GM18526 (cell line): ENCODE measurements around the gene ATP8A1.

ENCODE experiments used
- POLR2A ChIP-seq: IDR thresholded peaks from 3 replicates; pipeline ENCODE4 v1.6.1; 2011; ENCODE audit not compliant: insufficient read length; ENCODE audit errors: extremely low read depth

The ATP8A1 gene

DNA sequence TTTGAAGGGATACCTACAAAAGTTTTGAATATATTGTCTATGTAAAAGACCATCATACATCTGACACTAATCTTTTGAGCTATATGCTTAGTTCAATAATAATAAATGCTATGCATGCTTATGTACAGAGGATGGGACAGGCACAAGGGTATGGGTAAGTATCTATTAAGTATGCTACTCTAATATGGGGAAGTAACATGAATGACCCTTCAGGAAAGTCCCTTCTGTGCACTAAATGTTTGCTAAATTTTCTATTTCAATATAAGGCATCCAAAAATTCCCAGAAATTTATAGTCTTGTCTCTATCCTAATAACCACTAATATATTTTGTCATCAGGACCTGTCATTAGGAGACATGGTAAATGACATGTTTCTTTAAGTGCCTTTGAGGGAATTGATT lies 19.0 kb downstream of the ATP8A1 start:
- TF ChIP-seq POLR2A, result no peak

DNA sequence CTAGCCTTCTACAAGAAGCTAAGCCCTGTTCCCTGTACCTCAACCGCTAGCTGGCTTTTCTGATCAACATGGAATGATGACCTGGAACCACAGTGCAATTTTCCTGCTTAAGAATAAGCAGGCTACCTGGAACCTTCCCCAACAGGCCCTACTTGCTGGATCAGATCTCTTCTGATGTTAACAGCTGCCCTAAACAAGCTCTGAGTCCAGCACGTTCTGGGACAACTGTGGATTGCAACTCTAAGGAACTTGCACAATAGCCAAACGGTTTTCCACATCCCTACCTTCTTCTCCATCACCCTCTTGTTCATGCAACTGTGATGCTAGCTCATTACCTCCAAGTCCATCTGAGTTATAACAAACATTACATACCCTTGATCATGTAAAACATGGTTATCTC lies 19.8 kb downstream of the ATP8A1 start:
- no peak for TF ChIP-seq POLR2A

DNA sequence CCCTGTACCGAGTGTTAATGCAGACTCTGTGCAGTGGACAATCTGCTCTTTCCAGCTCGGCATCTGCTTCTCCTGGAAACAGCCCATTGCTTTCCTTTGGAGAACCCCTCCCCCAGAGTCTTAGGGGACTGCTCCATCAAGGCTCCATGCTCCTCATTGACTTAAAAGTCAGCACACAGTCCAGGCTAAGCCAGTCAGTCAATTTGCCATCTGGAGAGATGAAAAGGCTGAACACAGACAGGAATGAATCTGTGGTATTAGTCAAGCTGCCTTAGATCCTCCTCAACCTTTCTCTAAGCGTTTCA lies 20.3 kb downstream of the ATP8A1 start:
- no peak for TF ChIP-seq POLR2A

- no peak for TF ChIP-seq POLR2A
Observed at GRCh38 chr4:42633605-42634388, 23.1 kb downstream of the ATP8A1 start.

DNA sequence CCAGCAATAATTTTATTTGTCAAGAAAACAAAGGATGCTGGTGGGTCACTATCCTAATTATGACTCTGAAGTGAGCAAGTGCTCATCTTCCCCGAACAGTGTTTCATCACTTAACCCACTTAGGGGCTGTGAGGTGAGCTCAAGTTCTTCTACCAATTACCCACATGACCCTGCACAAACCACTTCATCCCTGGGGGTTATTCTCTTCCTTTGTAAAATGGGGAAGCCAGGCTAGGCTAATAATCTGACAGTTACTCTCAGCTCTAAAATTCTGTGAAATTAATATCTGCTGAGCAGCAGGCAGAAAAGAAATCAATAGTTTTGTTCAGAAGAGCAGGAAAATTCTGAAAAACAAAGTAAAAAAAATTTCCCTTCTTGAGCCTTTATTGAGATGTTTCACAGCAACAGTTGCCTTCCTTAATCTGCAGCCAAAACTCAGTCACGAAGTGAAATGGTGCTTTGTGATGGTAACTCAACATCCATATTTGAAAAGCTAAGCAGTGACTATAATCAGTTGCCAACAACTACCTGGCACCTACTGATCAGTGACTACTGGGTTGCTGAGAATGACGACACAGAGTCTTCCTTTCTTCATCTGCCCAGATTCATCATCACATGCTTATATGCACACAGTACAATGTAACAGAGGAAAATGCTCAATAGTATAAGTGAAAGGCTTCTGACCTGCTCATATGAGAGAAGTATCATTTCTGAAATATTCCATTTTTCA lies 24.1 kb downstream of the ATP8A1 start:
- TF ChIP-seq POLR2A, result no peak

DNA sequence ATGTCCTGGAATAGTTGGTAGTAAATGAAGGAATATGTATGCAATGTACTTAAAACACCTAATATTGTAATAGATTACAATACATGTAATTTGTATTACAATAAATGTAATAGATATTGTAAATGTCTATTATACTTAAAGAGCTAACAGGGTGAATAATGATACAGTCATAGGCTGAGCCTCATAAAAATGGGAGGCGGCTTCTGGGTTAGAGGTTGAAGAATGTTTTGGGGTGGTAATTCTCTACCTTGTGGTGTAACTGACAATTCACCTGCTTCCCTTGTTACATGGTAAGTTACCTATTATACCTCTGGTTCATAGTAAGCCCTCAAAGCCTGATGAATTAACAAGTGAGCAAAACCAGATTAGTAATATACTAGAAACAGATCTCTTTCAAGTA lies 26.0 kb downstream of the ATP8A1 start:
- no peak for TF ChIP-seq POLR2A

GRCh38 chr4:42628740-42629139 lies 28.2 kb downstream of the ATP8A1 start:
- no peak for TF ChIP-seq POLR2A

- TF ChIP-seq POLR2A, result peak; percentile 53
Observed at GRCh38 chr4:42627885-42628646, 28.8 kb downstream of the ATP8A1 start.

GRCh38 chr4:42626629-42627146 lies 30.2 kb downstream of the ATP8A1 start:
- TF ChIP-seq POLR2A, result no peak

DNA sequence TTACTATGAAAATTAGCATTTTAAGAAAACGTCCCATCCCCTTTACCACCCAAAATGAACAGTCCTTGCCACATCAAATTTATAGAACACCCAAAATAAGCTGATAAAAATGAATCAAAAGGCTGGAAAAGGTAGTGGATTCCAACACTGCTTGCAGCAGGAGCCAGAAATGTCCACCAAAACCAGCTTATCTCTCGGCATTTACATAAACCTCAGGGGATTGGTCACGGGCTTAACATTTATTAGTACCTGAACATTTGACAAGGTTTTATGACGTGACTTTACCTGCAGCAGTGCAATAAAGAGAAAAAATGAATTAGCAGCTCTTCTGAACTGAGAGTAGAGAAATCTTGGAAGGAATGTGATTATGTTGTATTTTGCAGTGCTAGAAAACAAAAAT lies 31.6 kb downstream of the ATP8A1 start:
- no peak for TF ChIP-seq POLR2A

- no peak for TF ChIP-seq POLR2A
Observed at GRCh38 chr4:42624551-42624950, 32.4 kb downstream of the ATP8A1 start.

DNA sequence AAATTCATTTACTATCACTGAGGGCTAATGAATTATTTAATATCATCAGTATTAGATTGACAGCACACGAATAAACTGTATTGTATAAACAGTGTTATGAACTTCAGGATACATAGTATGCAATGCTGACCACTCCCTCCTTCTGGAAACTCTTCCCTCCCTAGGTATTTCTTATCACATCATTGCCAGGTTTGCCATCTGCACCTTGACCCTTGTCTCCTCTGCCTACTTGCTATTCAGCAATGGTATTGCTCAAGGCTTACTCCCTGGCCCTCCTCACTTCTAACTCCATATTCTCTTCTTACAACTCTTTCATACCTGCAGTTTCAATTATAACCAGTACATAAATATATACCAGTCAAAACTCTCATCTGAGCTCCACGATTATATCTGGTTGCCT lies 38.9 kb downstream of the ATP8A1 start:
- no peak for TF ChIP-seq POLR2A

DNA sequence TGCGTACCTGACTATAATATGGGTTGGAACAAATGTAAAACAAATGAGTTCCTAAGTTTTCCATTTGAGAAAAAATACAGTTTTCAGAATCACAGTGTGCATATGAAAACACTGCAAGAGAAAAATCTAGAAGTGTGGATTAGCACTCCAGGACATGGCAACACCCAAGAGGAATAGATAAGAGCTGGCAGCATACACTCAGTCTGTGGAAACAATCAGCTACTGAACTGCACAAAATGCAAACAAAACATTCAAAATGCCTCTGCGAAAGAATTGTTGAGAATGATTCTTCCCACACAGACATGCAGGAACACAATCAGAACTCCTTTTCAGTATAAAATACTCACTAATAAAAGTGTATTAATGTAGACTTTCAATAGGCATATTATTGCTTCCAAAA lies 39.9 kb downstream of the ATP8A1 start:
- TF ChIP-seq POLR2A, result no peak

- no peak for TF ChIP-seq POLR2A
Observed at GRCh38 chr4:42616572-42616971, 40.3 kb downstream of the ATP8A1 start.

- no peak for TF ChIP-seq POLR2A
Observed at GRCh38 chr4:42615131-42615763, 41.7 kb downstream of the ATP8A1 start.

DNA sequence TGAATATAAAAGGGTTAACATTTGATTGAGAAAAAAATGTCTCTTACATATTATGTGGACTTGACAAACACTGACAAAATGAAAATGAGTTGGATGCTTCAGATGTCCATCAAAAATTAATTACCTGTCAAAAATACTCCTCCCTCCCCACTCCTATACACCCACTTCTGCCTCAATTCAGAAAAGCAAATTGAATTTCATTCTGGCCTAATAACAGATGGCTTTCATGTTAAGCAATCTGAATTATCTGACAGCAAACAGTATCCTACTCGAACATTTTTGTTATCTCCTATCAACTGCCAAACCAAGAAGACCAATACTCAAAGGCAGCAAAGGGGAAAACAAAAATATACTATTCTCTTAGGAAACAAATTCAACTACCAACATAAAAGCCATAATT lies 44.0 kb downstream of the ATP8A1 start:
- no peak for TF ChIP-seq POLR2A

- no peak for TF ChIP-seq POLR2A
Observed at GRCh38 chr4:42610941-42611340, 46.0 kb downstream of the ATP8A1 start.
